ENCODE results near the gene PTPRR.
A peak's percentile ranks its signal among the peaks of the same experiment; 100 is the strongest.

PTPRR gene

GRCh38 chr12:70927356-70927755 is 6.8 kb upstream of the PTPRR start (continued):
- TF ChIP-seq ZNF70 (CRISPR knock-in tag; IDR thresholded peaks at IDR 0.05), result no peak
- no peak for TF ChIP-seq GLIS3 (CRISPR knock-in tag; IDR thresholded peaks at IDR 0.05)
- TF ChIP-seq ZNF8 (CRISPR knock-in tag; IDR thresholded peaks at IDR 0.05), result no peak

- TF ChIP-seq ISL1 (CRISPR knock-in tag; IDR thresholded peaks at IDR 0.05) (no peak), TCF4 (CRISPR knock-in tag; IDR thresholded peaks at IDR 0.05; ENCODE audit: borderline replicate concordance) (no peak), OSR1 (CRISPR knock-in tag; IDR thresholded peaks at IDR 0.05) (no peak), GLIS3 (CRISPR knock-in tag; IDR thresholded peaks at IDR 0.05) (no peak), ESRRG (CRISPR knock-in tag; IDR thresholded peaks at IDR 0.05) (no peak), SNAI2 (CRISPR knock-in tag; IDR thresholded peaks at IDR 0.05) (no peak), CSRNP3 (CRISPR knock-in tag; IDR thresholded peaks at IDR 0.05) (no peak), TSHZ2 (CRISPR knock-in tag; IDR thresholded peaks at IDR 0.05) (no peak), PPARA (CRISPR knock-in tag; IDR thresholded peaks at IDR 0.05; ENCODE audit: borderline replicate concordance) (no peak), POU6F1 (CRISPR knock-in tag; IDR thresholded peaks at IDR 0.05; ENCODE audit: borderline replicate concordance, low read depth) (no peak), ZNF8 (CRISPR knock-in tag; IDR thresholded peaks at IDR 0.05) (no peak), BACH2 (CRISPR knock-in tag; IDR thresholded peaks at IDR 0.05; ENCODE audit: borderline replicate concordance) (no peak)
- ATAC-seq, result no peak
These were observed 5.0 kb upstream of the PTPRR start for GRCh38 chr12:70925539-70925938.

GRCh38 chr12:70920891-70921290 is 353 bp upstream of the PTPRR start:
- no peak for TF ChIP-seq ZC3H10 (CRISPR knock-in tag; IDR thresholded peaks at IDR 0.05)
- no peak for TF ChIP-seq PATZ1 (CRISPR knock-in tag; IDR thresholded peaks at IDR 0.05; ENCODE audit: borderline replicate concordance)
- no peak for TF ChIP-seq ZFP3 (CRISPR knock-in tag; IDR thresholded peaks at IDR 0.05)
- TF ChIP-seq ZFP30 (CRISPR knock-in tag; IDR thresholded peaks at IDR 0.05), result no peak
- TF ChIP-seq RARB (CRISPR knock-in tag; IDR thresholded peaks at IDR 0.05), result no peak
- TF ChIP-seq CSDC2 (CRISPR knock-in tag; IDR thresholded peaks at IDR 0.05), result no peak
- TF ChIP-seq CREB5 (CRISPR knock-in tag; IDR thresholded peaks at IDR 0.05; ENCODE audit: low read depth), result no peak
- no peak for TF ChIP-seq PPARA (CRISPR knock-in tag; IDR thresholded peaks at IDR 0.05; ENCODE audit: borderline replicate concordance)
- TF ChIP-seq SNAI2 (CRISPR knock-in tag; IDR thresholded peaks at IDR 0.05), result no peak
- no peak for TF ChIP-seq BACH2 (CRISPR knock-in tag; IDR thresholded peaks at IDR 0.05; ENCODE audit: borderline replicate concordance)
- no peak for TF ChIP-seq ZNF70 (CRISPR knock-in tag; IDR thresholded peaks at IDR 0.05)
- no peak for ATAC-seq

GRCh38 chr12:70919597-70920035 is 922 bp downstream of the PTPRR start:
- TF ChIP-seq CSDC2 (CRISPR knock-in tag; IDR thresholded peaks at IDR 0.05) (no peak), PATZ1 (CRISPR knock-in tag; IDR thresholded peaks at IDR 0.05; ENCODE audit: borderline replicate concordance) (no peak), ESRRG (CRISPR knock-in tag; IDR thresholded peaks at IDR 0.05) (no peak), CSRNP3 (CRISPR knock-in tag; IDR thresholded peaks at IDR 0.05) (no peak), ARNTL (CRISPR knock-in tag; IDR thresholded peaks at IDR 0.05; ENCODE audit: borderline replicate concordance, low read depth) (no peak), SNAI2 (CRISPR knock-in tag; IDR thresholded peaks at IDR 0.05) (0 out of 2 replicates have a peak, but pooled peaks have one; percentile 54), ZNF565 (CRISPR knock-in tag; conservative IDR thresholded peaks at IDR 0.05; ENCODE audit: low read depth) (no peak), TCF4 (CRISPR knock-in tag; IDR thresholded peaks at IDR 0.05; ENCODE audit: borderline replicate concordance) (no peak)
- peak; percentile 66; the same call in 2 of the 3 replicates for ATAC-seq

All from SK-N-SH treated with all-trans-retinoic acid at 6 μM for 48 hours (cell line).